Measurements from ENCODE around the gene GOSR2. TPM values are rescaled to one million over a fixed set of nuclear protein-coding genes. Genes with fewer than 3 reads are reported as not detected.

Gene GOSR2
- polyA plus RNA-seq, 1 donor (not counting 4 experiments of a cell fraction or from before 2014, with no cell fraction given), result 48.6 TPM

DNA sequence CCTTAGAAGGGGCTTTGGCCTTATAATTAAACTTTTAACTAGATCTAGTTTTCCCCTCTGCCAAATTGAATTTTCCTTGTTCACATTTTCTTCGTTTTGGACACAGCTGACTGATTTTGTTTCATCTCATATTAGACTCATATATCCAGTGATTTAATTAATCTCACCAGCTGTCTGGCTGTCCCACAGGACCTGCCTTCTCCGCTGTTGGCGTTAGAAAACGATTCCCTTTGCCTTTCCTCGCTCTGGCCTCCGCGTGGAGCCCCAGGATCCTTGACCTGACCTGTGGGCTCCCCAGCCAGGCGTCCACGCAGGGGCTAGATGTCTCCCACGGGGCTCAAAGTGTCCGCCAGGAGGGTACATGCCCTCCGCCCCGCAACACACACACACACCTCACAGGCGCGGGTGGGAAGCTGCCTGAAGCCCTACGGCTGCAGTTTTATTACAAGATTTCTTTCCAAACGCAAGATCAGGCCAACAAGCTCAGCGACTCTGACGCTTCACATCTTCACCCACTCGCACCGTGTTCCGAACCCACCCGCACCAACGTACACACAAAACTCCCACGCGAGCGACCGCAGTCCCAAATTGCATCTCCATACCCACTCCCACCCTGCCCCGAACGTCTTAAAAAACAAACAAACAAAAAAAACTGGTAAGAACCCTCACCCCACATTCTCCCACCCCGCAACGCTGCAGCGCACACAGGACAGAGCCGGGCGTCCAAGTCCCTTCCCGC, 55.0 kb downstream of the GOSR2 start:
- no peak overlapping the region for H3K9ac ChIP-seq (ENCODE audit: control insufficient read depth, extremely low read depth, insufficient read depth, low read length)
- no peak overlapping the region for H3K4me3 ChIP-seq (ENCODE audit: control insufficient read depth in 2 of 3, extremely low read depth in 1 of 3, insufficient read depth in 2 of 3, low read depth in 1 of 3, low read length in 3 of 3)
- peaks cover 55% of the 10 kb centered on the region for H3K27me3 ChIP-seq (ENCODE audit: control insufficient read depth, extremely low read depth, insufficient read depth, low read length)
- TF ChIP-seq, protein P1, sequence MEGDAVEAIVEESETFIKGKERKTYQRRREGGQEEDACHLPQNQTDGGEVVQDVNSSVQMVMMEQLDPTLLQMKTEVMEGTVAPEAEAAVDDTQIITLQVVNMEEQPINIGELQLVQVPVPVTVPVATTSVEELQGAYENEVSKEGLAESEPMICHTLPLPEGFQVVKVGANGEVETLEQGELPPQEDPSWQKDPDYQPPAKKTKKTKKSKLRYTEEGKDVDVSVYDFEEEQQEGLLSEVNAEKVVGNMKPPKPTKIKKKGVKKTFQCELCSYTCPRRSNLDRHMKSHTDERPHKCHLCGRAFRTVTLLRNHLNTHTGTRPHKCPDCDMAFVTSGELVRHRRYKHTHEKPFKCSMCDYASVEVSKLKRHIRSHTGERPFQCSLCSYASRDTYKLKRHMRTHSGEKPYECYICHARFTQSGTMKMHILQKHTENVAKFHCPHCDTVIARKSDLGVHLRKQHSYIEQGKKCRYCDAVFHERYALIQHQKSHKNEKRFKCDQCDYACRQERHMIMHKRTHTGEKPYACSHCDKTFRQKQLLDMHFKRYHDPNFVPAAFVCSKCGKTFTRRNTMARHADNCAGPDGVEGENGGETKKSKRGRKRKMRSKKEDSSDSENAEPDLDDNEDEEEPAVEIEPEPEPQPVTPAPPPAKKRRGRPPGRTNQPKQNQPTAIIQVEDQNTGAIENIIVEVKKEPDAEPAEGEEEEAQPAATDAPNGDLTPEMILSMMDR (optimal IDR thresholded peaks at IDR 0.05 in 1 of 3, IDR thresholded peaks at IDR 0.05 in 1 of 3, conservative IDR thresholded peaks at IDR 0.05 in 1 of 3; ENCODE audit: extremely low read depth in 1 of 3, insufficient read depth in 2 of 3, low read length in 3 of 3), result no peak
- no peak for TF ChIP-seq EZH2 (IDR thresholded peaks at IDR 0.05; ENCODE audit: low read length)
- DNase-seq (ENCODE audit: low read depth, low spot score) (no peak), FAIRE-seq (no peak)
- no peaks in the 10 kb centered on the region for H3K36me3 ChIP-seq (ENCODE audit: control insufficient read depth in 2 of 2, extremely low read depth in 1 of 2, insufficient read depth in 2 of 2, low read length in 2 of 2)
- no peak overlapping the region for H2AFZ ChIP-seq (ENCODE audit: control insufficient read depth, low read length)
- H3K4me1 ChIP-seq (ENCODE audit: control insufficient read depth, extremely low read depth, insufficient read depth, low read length), result no peaks in the 10 kb centered on the region
- dilution Hi-C loops (cut with MboI; ENCODE audit: extremely low pct_ligation_motif_present, low sequenced_read_pairs), result no loop called here
- no peaks in the 10 kb centered on the region for H3K9me1 ChIP-seq (ENCODE audit: control insufficient read depth, extremely low read depth, insufficient read depth, low read length)
- no peaks in the 10 kb centered on the region for H3K79me2 ChIP-seq (ENCODE audit: control insufficient read depth, insufficient read depth, low read length)
- H3K9me3 ChIP-seq (ENCODE audit: control insufficient read depth, low read depth, low read length), result no peaks in the 10 kb centered on the region
- H3K27ac ChIP-seq (ENCODE audit: control insufficient read depth, insufficient read depth, low read length), result no peak overlapping the region
- peak overlapping the region; percentile 62 for H3K4me2 ChIP-seq (ENCODE audit: control insufficient read depth, extremely low read depth, insufficient read depth, low read depth, low read length)
- H4K20me1 ChIP-seq (ENCODE audit: control insufficient read depth, extremely low read depth, insufficient read depth, low read length), result no peaks in the 10 kb centered on the region

DNA sequence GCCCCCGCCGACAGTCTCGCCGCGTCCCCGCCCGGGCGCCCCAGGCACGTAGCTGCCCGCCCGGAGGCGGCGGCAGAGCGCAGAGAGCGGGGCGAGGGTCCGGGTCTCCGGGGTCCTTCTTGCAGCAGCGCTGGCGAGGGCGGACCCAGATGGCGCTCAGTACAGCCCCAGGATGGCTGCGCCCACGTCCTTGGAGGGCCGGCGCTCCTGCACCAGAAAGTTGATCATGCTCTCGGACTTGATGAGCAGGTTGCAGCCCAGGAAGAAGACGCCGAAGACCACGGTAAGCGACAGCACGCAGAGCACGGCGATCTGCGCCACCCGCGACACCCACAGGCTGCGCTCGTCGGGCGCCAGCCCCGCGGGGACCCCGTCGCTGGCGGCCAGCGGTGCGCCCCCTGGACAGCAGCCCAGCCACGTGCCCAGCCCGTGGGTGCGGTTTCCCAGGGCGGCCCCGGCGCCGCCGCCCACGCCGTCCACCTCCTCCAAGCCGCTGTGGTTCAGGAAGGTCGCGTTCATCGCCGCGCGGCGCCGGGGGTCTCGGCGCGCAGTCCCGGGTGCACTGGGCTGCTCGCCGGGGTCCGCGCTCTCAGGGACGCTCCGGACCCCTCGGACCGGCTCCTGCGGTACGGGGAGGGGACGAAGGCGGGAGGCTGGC, 55.7 kb downstream of the GOSR2 start:
- H3K27ac ChIP-seq (ENCODE audit: control insufficient read depth, insufficient read depth, low read length), result no peak overlapping the region
- no peaks in the 10 kb centered on the region for H3K79me2 ChIP-seq (ENCODE audit: control insufficient read depth, insufficient read depth, low read length)
- no peaks in the 10 kb centered on the region for H4K20me1 ChIP-seq (ENCODE audit: control insufficient read depth, extremely low read depth, insufficient read depth, low read length)
- TF ChIP-seq, protein P1 (optimal IDR thresholded peaks at IDR 0.05 in 1 of 3, IDR thresholded peaks at IDR 0.05 in 1 of 3, conservative IDR thresholded peaks at IDR 0.05 in 1 of 3; ENCODE audit: extremely low read depth in 1 of 3, insufficient read depth in 2 of 3, low read length in 3 of 3), result no peak
- TF ChIP-seq EZH2 (IDR thresholded peaks at IDR 0.05; ENCODE audit: low read length), result peak; percentile 86
- H2AFZ ChIP-seq (ENCODE audit: control insufficient read depth, low read length), result no peak overlapping the region
- H3K27me3 ChIP-seq (ENCODE audit: control insufficient read depth, extremely low read depth, insufficient read depth, low read length), result peaks cover 49% of the 10 kb centered on the region
- DNase-seq (ENCODE audit: low read depth, low spot score) (no peak), FAIRE-seq (no peak)
- H3K4me1 ChIP-seq (ENCODE audit: control insufficient read depth, extremely low read depth, insufficient read depth, low read length), result no peaks in the 10 kb centered on the region
- H3K4me3 ChIP-seq (ENCODE audit: control insufficient read depth in 2 of 3, extremely low read depth in 1 of 3, insufficient read depth in 2 of 3, low read depth in 1 of 3, low read length in 3 of 3), result peak overlapping the region; percentile 22 to 48 (median 43)
- H3K36me3 ChIP-seq (ENCODE audit: control insufficient read depth in 2 of 2, extremely low read depth in 1 of 2, insufficient read depth in 2 of 2, low read length in 2 of 2), result no peaks in the 10 kb centered on the region
- dilution Hi-C loops (cut with MboI; ENCODE audit: extremely low pct_ligation_motif_present, low sequenced_read_pairs), result no loop called here
- no peaks in the 10 kb centered on the region for H3K9me3 ChIP-seq (ENCODE audit: control insufficient read depth, low read depth, low read length)
- H3K4me2 ChIP-seq (ENCODE audit: control insufficient read depth, extremely low read depth, insufficient read depth, low read depth, low read length), result peak overlapping the region; percentile 62
- H3K9ac ChIP-seq (ENCODE audit: control insufficient read depth, extremely low read depth, insufficient read depth, low read length), result no peak overlapping the region
- H3K9me1 ChIP-seq (ENCODE audit: control insufficient read depth, extremely low read depth, insufficient read depth, low read length), result no peaks in the 10 kb centered on the region

All from keratinocyte (primary cell).